ENCODE results near the gene CENPB.

The CENPB gene

DNA sequence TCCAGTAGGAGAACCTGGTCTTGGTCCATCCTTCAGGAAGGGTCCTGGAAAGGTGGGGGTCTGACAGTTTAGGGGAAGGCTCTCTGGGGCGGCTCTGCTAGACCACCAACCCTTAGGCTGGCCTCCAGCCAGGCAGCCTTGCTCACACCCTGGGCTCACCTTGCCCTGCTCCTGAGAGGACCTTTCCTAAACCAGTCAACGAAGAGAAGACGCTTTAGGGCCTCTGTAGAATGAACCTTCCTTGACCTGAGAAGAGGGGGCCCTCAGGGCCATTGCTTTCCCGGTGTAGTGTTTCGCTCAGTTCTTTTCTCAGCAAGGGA is 10.6 kb upstream of the CENPB start:
- WGBS (ENCODE audit: extremely low coverage, insufficient coverage, insufficient read length), result no CpG with 5 or more reads among the region's 5 CpGs
- H3K9ac ChIP-seq (ENCODE audit: low read length), result no peak overlapping the region
- H2AK5ac ChIP-seq (ENCODE audit: low read length), result no peak overlapping the region
- H3K4me2 ChIP-seq (ENCODE audit: low read length), result no peak overlapping the region
- peaks cover 3% of the 10 kb centered on the region for H3K79me2 ChIP-seq (ENCODE audit: control insufficient read depth, insufficient read depth, low read length, poor library complexity)
- no peaks in the 10 kb centered on the region for H3K9me3 ChIP-seq (ENCODE audit: insufficient read depth, low read depth, low read length)
- peaks cover 20 to 26% of the 10 kb centered on the region in 2 experiments for H3K36me3 ChIP-seq (ENCODE audit: control insufficient read depth in 1 of 2, insufficient read depth in 2 of 2, low read length in 2 of 2)
- H3K4ac ChIP-seq (ENCODE audit: low read depth, low read length), result no peak overlapping the region
- no peak overlapping the region for H3K4me3 ChIP-seq (ENCODE audit: low read depth, low read length)
- H3K27me3 ChIP-seq (ENCODE audit: insufficient read depth, low read length), result no peaks in the 10 kb centered on the region
- H2BK120ac ChIP-seq (ENCODE audit: insufficient read depth, low read length, poor library complexity), result no peak overlapping the region
- no peak overlapping the region for H3K27ac ChIP-seq (ENCODE audit: low read depth, low read length)
- no peak for DNase-seq
- H2BK12ac ChIP-seq (ENCODE audit: low read length), result no peak overlapping the region
- H3K79me1 ChIP-seq (ENCODE audit: low read length), result peaks cover 9% of the 10 kb centered on the region
- H3K18ac ChIP-seq (ENCODE audit: low read length), result no peak overlapping the region
- H4K8ac ChIP-seq (ENCODE audit: low read depth, low read length), result no peak overlapping the region
- H2BK5ac ChIP-seq (ENCODE audit: low read depth, low read length, poor library complexity), result no peak overlapping the region
- no peak overlapping the region for H3K23ac ChIP-seq (ENCODE audit: low read length)
- no peak overlapping the region for H4K12ac ChIP-seq (ENCODE audit: low read depth, low read length)
- no peak overlapping the region for H3K14ac ChIP-seq (ENCODE audit: low read length)
- no peak overlapping the region for H4K91ac ChIP-seq (ENCODE audit: low read depth, low read length)
- H3K4me1 ChIP-seq (ENCODE audit: control insufficient read depth in 1 of 2, insufficient read depth in 2 of 2, low read length in 2 of 2), result peaks cover 19 to 22% of the 10 kb centered on the region in 2 experiments
- no peak overlapping the region for H2AFZ ChIP-seq (ENCODE audit: insufficient read depth, low read length, poor library complexity)

DNA sequence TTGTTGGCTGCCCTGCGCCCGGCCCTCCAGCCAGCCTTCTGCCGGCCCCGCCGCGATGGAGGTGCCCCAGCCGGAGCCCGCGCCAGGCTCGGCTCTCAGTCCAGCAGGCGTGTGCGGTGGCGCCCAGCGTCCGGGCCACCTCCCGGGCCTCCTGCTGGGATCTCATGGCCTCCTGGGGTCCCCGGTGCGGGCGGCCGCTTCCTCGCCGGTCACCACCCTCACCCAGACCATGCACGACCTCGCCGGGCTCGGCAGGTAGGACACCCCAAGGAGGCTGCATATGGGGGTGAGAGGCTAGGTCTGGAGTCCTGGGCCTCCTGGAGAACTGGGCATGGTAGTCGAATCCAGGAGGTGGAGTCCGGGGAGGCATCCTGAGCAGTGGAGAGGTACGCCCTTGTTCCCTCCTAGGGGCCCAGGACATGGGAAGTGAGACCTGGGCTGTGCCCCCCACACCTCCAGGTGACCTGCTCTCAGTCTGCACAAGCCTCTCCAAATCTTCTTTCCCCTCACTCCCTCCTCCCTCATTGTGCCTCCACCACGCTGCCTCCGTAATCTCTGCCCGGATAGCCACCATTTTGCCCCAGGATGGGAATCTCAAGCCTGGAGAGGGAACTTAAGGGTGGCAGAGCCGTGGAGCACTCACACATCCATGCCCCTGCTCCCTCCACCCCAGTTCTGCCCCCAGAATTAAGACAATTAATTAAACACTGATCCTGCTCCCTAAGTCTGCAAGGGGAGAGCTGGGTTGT is 10.1 kb upstream of the CENPB start:
- Histone ChIP-seq H2AK5ac (ENCODE audit: low read length) (no peak overlapping the region), H4K8ac (ENCODE audit: low read depth, low read length) (peak overlapping the region; percentile 83), H3K4ac (ENCODE audit: low read depth, low read length) (peak overlapping the region; percentile 61), H2AFZ (ENCODE audit: insufficient read depth, low read length, poor library complexity) (peak overlapping the region; percentile 61), H3K79me1 (ENCODE audit: low read length) (peaks cover 9% of the 10 kb centered on the region), H2BK120ac (ENCODE audit: insufficient read depth, low read length, poor library complexity) (peak overlapping the region; percentile 26), H3K18ac (ENCODE audit: low read length) (peak overlapping the region; percentile 51), H3K9ac (ENCODE audit: low read length) (peak overlapping the region; percentile 44), H4K12ac (ENCODE audit: low read depth, low read length) (peak overlapping the region; percentile 39), H2BK5ac (ENCODE audit: low read depth, low read length, poor library complexity) (peak overlapping the region; percentile 42), H3K27me3 (ENCODE audit: insufficient read depth, low read length) (no peaks in the 10 kb centered on the region), H3K4me1 (ENCODE audit: control insufficient read depth in 1 of 2, insufficient read depth in 2 of 2, low read length in 2 of 2) (peaks cover 19 to 22% of the 10 kb centered on the region in 2 experiments), H3K14ac (ENCODE audit: low read length) (peak overlapping the region; percentile 90), H3K23ac (ENCODE audit: low read length) (no peak overlapping the region), H3K27ac (ENCODE audit: low read depth, low read length) (no peak overlapping the region), H3K4me2 (ENCODE audit: low read length) (peak overlapping the region; percentile 83), H3K4me3 (ENCODE audit: low read depth, low read length) (peak overlapping the region; percentile 74), H3K79me2 (ENCODE audit: control insufficient read depth, insufficient read depth, low read length, poor library complexity) (peaks cover 3% of the 10 kb centered on the region), H3K36me3 (ENCODE audit: control insufficient read depth in 1 of 2, insufficient read depth in 2 of 2, low read length in 2 of 2) (peaks cover 15 to 21% of the 10 kb centered on the region in 2 experiments), H3K9me3 (ENCODE audit: insufficient read depth, low read depth, low read length) (no peaks in the 10 kb centered on the region), H2BK12ac (ENCODE audit: low read length) (no peak overlapping the region), H4K91ac (ENCODE audit: low read depth, low read length) (peak overlapping the region; percentile 90)
- no peak for DNase-seq
- no CpG with 5 or more reads among the region's 33 CpGs for WGBS (ENCODE audit: extremely low coverage, insufficient coverage, insufficient read length)

DNA sequence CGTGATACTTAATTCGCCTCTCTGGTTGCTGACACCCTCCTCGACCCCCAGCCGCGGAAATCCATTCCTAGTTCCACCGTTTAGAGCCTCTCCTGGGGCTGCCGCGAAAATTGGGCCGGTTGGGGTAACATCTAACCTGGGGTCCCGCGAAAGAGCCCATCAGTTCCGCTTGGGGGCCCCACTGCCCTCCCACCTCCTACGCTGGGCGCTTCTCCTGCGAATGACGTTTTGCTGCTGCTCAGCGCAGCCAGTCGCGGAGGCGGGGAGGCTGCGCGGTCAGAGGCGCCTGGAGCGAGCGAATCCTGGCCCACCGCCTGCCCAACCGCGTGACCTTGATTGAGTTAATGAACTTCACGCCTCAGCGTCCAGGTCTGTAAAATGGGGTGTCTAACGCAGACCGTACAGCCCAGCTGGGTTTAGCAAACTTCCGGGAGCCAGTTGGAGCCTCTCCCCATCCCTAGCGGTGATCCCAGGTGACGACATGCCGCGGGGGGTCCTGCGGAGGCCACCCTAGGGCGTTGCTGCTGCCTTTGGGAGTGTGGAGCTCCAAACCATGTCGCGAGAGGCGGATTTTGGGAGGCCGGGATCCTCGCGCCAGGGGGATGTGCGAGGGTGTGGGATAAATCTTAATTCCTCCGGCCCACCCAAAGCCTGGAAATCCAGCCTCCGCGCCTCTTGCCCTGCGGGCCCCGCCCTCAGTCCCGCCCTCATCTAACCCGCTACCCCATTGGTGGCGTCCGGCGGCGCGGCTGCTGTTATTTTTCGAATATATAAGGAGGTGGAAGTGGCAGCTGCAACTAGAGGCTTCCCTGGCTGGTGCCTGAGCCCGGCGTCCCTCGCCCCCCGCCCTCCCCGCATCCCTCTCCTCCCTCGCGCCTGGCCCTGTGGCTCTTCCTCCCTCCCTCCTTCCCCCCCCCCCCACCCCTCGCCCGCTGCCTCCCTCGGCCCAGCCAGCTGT is 9.2 kb upstream of the CENPB start, which contains the start of gene CDC25B:
TSS of gene CDC25B (plus strand) at position 800 of the 958 bp plus-strand sequence. CDS start 222 bp downstream, outside the sequence.
- Histone ChIP-seq H2BK120ac (ENCODE audit: insufficient read depth, low read length, poor library complexity) (peak within 1 kb of the TSS; percentile 44), H3K18ac (ENCODE audit: low read length) (peak within 1 kb of the TSS; percentile 66), H3K36me3 (ENCODE audit: control insufficient read depth in 1 of 2, insufficient read depth in 2 of 2, low read length in 2 of 2) (peaks cover 6 to 12% of the 10 kb centered on the region in 2 experiments), H3K4me3 (ENCODE audit: low read depth, low read length) (peak within 1 kb of the TSS; percentile 78), H3K79me2 (ENCODE audit: control insufficient read depth, insufficient read depth, low read length, poor library complexity) (peaks cover 3% of the 10 kb centered on the region), H2BK5ac (ENCODE audit: low read depth, low read length, poor library complexity) (peak within 1 kb of the TSS; percentile 42), H4K91ac (ENCODE audit: low read depth, low read length) (peak within 1 kb of the TSS; percentile 90), H3K4me1 (ENCODE audit: control insufficient read depth in 1 of 2, insufficient read depth in 2 of 2, low read length in 2 of 2) (peaks cover 19 to 22% of the 10 kb centered on the region in 2 experiments), H3K14ac (ENCODE audit: low read length) (peak within 1 kb of the TSS; percentile 90), H2BK12ac (ENCODE audit: low read length) (no peak within 1 kb of the TSS), H4K8ac (ENCODE audit: low read depth, low read length) (peak within 1 kb of the TSS; percentile 83), H3K79me1 (ENCODE audit: low read length) (peaks cover 9% of the 10 kb centered on the region), H2AK5ac (ENCODE audit: low read length) (no peak within 1 kb of the TSS), H3K4ac (ENCODE audit: low read depth, low read length) (peak within 1 kb of the TSS; percentile 61), H3K9ac (ENCODE audit: low read length) (peak within 1 kb of the TSS; percentile 67), H4K12ac (ENCODE audit: low read depth, low read length) (peak within 1 kb of the TSS; percentile 39), H3K27me3 (ENCODE audit: insufficient read depth, low read length) (no peaks in the 10 kb centered on the region), H3K27ac (ENCODE audit: low read depth, low read length) (peak within 1 kb of the TSS; percentile 3), H3K4me2 (ENCODE audit: low read length) (peak within 1 kb of the TSS; percentile 83), H2AFZ (ENCODE audit: insufficient read depth, low read length, poor library complexity) (peak within 1 kb of the TSS; percentile 90), H3K23ac (ENCODE audit: low read length) (no peak within 1 kb of the TSS), H3K9me3 (ENCODE audit: insufficient read depth, low read depth, low read length) (no peaks in the 10 kb centered on the region)
- peak; percentile 79 to 87 for DNase-seq
- no CpG with 5 or more reads among the region's 69 CpGs for WGBS (ENCODE audit: extremely low coverage, insufficient coverage, insufficient read length)

DNA sequence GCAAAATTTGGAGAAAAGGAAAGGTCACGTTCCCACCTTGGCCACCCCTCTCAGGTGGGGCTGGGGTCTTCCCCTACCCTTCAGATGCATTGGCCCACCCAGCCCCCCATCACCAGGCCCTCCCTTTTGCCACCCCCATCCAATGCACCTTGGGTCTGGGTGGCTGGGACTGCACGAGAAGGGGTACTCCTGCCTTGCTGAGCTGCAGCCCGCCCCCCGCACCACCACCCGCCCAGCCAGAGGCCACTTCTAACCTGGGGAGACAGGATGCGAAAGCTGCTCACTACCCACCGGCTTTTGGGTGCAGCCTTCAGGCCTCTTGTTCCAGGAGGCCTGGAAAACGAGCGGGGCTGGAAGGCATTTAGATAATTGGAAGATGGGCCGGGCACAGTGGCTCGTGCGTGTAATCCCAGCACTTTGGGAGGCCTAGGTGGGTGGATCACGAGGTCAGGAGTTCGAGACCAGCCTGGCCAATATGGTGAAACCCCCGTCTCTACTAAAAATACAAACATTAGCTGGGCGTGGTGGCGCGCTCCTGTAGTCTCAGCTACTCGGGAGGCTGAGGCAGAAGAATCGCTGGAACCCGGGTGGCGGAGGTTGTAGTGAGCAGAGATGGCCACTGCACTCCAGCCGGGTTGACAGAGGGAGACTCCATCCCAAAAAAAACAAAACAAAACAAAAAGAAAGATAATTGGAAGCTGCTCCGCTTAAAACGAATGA is 8.3 kb upstream of the CENPB start:
- no peak overlapping the region for H3K27ac ChIP-seq (ENCODE audit: low read depth, low read length)
- no peak overlapping the region for H4K8ac ChIP-seq (ENCODE audit: low read depth, low read length)
- H4K12ac ChIP-seq (ENCODE audit: low read depth, low read length), result no peak overlapping the region
- peaks cover 2 to 6% of the 10 kb centered on the region in 2 experiments for H3K36me3 ChIP-seq (ENCODE audit: control insufficient read depth in 1 of 2, insufficient read depth in 2 of 2, low read length in 2 of 2)
- peaks cover 9% of the 10 kb centered on the region for H3K79me1 ChIP-seq (ENCODE audit: low read length)
- DNase-seq, result no peak
- no peak overlapping the region for H2BK120ac ChIP-seq (ENCODE audit: insufficient read depth, low read length, poor library complexity)
- no CpG with 5 or more reads among the region's 25 CpGs for WGBS (ENCODE audit: extremely low coverage, insufficient coverage, insufficient read length)
- H3K9me3 ChIP-seq (ENCODE audit: insufficient read depth, low read depth, low read length), result no peaks in the 10 kb centered on the region
- H3K18ac ChIP-seq (ENCODE audit: low read length), result no peak overlapping the region
- no peak overlapping the region for H2BK5ac ChIP-seq (ENCODE audit: low read depth, low read length, poor library complexity)
- peaks cover 3% of the 10 kb centered on the region for H3K79me2 ChIP-seq (ENCODE audit: control insufficient read depth, insufficient read depth, low read length, poor library complexity)
- H3K9ac ChIP-seq (ENCODE audit: low read length), result no peak overlapping the region
- H4K91ac ChIP-seq (ENCODE audit: low read depth, low read length), result no peak overlapping the region
- H2AFZ ChIP-seq (ENCODE audit: insufficient read depth, low read length, poor library complexity), result no peak overlapping the region
- H3K4me3 ChIP-seq (ENCODE audit: low read depth, low read length), result no peak overlapping the region
- H3K27me3 ChIP-seq (ENCODE audit: insufficient read depth, low read length), result no peaks in the 10 kb centered on the region
- H2BK12ac ChIP-seq (ENCODE audit: low read length), result no peak overlapping the region
- no peak overlapping the region for H2AK5ac ChIP-seq (ENCODE audit: low read length)
- no peak overlapping the region for H3K4ac ChIP-seq (ENCODE audit: low read depth, low read length)
- H3K23ac ChIP-seq (ENCODE audit: low read length), result no peak overlapping the region
- no peak overlapping the region for H3K4me2 ChIP-seq (ENCODE audit: low read length)
- H3K4me1 ChIP-seq (ENCODE audit: control insufficient read depth in 1 of 2, insufficient read depth in 2 of 2, low read length in 2 of 2), result peaks cover 19 to 21% of the 10 kb centered on the region in 2 experiments
- H3K14ac ChIP-seq (ENCODE audit: low read length), result no peak overlapping the region

All from trophoblast cell (in vitro differentiated cells and primary cell).